Suppressor macrophage treated with lipopolysaccharide for 4 hours (primary cell): Measurements from ENCODE around the gene WASF2.
"Not testable (repeated sequence)": the region's sequence is repeated elsewhere in the genome, so short reads cannot be mapped to it uniquely, and the experiment has no call there.

ENCODE experiments used
- DNase-seq: peaks from one replicate; pipeline ENCODE4 v3.0.0-alpha.2; 2020

The WASF2 gene

DNA sequence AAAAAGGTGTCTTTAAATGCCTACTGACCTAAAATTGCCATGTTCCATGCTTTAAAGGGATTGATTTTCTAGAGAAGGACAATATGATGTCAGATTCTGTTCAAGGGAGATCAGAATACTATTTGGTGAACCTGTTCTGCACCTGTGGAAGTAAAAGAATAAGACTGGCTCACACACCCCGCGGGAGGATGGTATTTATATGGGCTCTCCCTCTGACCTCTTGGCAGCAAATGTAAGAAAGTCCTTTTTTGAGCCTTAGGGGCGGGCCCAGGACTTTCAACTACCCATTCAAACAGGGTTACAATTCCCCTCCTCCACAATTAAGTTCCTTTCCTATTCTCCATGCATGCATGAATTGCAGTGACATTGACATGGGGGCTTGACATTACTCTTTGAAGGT is 42.1 kb downstream of the WASF2 start:
- DNase-seq: no peak

DNA sequence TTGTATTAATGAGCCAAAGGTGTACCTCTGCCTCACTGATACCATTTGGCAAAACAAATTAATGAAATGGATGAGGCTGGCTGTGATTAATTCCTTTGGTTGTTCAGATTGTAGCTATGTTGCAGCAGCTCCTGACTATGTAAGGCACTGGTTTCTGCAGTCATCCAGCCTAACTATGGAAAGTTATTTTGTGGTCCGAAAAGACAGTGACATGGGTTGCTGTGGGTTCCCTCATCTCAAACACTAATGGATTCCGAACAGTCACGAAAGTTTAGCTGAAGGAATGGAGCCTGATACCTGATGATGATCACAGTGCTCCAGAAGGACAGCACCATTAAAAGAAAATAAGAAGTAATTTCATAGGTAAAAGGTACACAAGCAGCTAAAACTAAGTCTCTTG is 42.6 kb downstream of the WASF2 start:
- no peak for DNase-seq

DNA sequence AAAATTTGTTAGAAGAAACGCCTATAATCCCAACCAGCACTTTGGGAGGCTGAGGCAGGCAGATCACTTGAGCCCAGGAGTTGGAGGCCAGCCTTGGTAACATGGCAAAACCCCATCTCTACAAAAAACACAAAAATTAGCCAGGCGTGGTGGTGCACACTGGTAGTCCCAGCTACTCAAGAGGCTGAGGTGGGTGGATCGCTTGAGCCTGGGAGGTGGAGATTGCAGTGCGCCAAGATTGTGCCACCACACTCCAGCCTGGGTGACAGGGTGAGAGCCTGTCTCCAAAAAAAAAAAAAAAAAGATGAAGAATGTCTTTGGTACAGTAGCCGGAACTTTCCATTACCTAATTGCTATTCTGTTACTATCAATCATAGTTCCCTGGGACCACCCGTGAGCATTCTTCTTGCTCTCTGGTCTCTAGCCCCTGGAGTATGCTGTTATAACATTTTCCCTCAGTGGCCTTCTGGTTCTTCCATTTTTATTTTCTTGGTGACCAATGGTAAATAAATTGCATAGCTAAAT is 43.4 kb downstream of the WASF2 start:
- no peak for DNase-seq

DNA sequence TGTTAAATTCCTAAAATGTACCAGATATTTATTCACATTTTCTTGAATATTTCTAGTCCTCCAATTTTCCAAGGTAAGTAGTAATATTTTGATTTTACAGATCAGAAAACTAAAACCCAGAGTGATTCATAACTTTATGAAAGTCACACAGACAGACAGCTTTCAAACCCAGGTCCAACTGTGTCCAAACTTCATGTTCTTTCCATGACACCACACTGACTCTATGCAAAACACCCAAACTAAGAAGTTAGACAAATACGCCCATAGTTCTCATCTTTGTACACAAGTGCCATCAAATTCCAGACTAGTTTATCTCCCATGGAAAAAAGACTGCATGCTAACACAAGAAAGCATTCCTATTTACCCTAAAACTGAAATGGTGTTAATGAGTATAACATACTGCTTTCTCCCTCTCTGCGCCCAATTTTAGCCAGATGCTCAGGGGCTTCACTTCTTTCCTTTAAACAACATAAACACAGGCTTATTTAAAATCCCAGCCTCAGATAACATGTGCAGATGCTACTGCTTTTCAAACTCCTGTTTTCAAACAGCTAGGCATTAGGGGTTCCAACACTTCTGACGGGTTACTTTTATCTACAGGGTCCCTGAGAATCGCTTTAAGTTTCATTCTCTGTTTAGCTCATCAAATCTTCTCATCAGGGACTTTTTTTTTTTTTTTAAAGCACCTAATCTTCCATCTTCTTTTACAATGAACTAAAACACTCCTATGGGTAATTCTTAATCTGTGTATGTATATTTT is 44.6 kb downstream of the WASF2 start:
- no peak for DNase-seq

DNA sequence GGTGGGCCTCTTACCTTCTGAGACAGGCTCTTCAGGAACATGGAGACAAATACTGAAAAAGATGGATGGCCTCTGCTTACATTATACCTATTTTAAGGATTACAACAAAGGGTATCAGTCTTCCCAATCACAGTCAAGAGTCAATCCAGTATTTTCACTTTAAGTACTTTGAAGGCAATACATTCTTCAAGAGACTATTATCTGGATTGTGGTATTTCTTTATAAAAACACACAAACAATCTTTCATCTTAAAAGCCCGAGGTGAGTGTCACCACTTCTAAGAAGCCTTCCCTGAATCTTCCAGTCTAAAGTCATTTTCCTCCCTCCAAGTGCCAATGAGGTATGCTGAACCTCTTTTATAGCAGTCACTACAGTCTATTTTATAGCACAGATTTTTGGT is 45.3 kb downstream of the WASF2 start:
- no peak for DNase-seq

DNA sequence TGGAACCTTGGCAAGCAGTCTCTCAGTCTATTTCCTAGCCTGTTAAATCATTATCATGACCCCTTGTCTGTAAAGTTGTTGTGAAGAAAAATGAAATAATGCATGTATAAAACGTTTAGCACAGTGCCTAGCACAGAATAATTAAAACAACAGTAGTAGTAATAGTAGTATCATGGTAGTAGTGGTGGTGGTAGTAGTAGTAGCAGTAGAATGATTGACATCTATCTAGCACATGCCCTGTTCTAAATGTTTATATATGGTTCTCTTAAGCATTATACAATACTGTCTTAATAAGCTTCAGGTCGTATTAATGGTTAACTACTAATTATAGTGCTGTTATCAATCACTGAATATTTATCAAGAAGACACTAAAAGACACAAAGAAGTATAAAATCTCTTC is 50.8 kb downstream of the WASF2 start:
- DNase-seq: no peak

DNA sequence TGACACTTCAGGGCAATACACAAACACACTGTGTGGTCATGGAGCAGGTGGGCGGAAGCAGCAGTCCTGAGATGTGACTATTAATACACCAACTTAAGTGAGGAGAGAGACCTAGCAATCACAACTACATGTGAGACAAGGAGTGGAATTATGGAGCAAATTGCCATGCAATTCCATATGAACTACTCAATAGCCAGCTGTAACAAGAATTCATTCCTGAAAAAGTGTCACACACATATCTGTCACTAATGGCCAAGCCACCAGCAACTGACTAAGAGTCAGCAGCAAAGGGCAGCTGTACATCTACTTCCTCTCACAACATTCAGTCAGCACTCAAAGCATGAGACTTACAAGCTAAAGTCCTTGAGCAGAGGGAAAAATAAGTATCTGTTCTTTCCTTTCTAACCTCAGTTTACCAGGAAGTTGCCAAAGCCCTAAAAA is 51.3 kb downstream of the WASF2 start:
- peak; percentile 83 for DNase-seq

DNA sequence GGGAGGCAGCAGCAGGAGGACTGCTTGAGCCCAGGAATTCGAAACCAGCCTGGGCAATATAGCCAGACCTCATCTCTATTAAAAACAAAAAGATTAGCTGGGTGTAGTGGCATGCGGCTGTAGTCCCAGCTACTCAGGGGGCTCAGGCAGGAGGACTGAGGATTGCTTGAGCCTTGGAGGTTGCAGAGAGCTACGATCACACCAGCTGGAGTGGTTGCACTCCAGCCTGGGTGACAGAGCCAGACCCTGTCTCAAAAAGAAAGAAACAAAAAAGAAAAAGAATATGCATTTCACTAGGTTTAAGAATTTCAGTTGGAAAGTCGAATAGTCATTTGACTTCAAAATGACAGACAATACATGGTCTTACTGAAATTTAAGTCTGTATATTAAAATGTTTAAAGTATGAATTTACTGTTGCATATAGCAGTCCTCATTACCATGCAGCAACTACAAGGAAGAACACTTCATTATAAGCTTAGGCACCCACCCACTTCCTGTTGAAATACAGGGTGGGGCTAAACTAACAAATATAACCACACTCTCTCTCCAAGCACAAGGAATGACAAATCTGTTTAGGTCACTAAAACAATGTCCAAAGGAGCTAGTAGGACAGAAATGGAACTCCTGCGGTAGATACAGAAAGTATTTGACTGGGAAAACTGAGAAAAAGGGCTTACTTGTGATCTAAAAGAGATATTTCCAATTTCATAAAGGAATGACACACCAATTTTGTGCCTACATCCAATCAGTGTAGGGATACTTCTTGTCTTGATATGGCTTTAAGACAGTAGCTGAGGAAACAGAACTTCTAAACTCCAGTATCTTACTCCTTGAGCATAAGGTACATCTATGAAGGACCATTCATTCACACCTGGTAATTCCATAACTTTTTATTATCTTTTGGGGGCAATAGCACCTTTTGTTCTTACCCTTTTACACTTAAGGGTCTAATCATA is 53.5 kb downstream of the WASF2 start:
- peak; percentile 92 for DNase-seq

DNA sequence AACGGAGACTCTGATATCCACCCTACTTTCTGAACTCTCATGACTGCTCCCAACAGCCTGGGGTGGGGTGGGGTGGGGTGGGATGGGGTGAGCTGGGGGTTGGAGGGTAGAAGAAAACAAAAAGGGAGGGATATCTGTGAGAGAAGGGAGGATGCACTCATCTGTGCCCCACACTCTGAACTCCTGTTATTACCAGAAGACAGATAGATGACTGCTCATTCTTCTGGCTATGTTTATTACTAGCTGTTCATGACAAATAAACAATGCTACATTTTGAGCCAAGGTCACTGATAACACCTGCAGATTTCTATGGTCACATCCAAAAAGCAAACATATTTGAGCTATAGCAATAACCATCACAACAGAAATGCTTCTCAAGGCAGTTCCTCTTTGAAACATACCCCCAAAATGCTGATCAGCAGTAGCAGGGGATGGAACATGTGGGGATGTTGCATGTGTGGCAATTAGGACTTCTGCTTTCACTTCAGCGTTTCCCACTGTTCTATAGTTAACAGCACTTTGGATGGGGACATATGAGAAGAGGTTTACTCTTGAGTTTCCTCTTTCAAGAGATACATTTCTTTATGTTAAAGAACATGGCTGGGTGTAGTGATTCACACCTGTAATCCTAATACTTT is 54.3 kb downstream of the WASF2 start:
- peak; percentile 93 for DNase-seq

DNA sequence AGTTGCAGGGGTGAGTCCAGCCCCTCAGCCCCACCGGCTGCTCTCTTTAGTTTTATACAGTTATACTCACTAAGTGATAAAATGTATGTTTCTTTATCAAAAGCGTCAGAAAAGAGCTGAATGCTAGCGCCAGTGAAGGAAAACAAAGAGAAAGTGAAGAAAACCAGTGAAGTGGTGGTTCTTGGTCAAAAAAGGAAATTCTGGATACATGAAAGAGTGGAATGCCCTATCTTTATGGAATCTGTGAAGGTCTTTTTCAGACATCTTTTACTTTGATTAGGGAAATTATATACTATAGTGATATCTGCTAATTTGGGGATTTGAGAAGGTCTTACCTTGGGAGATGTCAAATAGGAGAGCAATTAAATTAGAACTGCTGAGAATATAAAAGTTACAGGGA is 56.3 kb downstream of the WASF2 start:
- no peak for DNase-seq

DNA sequence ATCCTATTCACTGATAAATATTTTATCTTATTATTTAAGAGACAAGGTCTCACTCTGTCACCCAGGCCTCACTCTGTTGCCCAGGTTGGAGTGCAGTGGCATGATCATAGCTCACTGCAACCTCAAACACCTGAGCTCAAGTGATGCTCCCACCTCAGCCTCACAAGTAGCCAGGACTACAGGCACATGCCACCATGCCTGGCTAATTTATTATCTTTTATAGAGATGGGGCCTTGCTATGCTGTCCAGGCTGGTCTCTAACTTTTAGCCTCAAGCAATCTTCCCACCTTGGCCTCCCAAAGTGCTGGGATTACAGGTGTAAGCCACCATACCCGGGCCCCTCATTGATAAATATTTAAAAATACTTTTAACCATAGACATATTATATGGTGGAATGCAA is 57.2 kb downstream of the WASF2 start:
- DNase-seq: not testable (repeated sequence)

DNA sequence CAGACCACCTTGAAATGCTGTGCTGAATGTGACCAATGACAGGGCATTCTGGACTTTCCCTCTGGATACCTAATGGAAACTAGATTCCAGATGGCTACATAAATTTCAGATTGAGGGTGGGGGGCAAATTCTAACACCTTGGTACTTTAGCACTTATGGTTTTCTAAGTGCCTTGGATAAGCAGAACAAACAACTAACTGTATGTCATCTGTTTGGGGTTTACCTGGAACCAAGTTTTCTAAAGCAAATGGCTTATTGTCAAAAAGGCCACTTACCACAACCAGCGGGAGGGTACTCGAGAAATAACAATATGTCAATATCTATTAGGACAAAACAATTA is 58.4 kb downstream of the WASF2 start:
- DNase-seq: no peak

DNA sequence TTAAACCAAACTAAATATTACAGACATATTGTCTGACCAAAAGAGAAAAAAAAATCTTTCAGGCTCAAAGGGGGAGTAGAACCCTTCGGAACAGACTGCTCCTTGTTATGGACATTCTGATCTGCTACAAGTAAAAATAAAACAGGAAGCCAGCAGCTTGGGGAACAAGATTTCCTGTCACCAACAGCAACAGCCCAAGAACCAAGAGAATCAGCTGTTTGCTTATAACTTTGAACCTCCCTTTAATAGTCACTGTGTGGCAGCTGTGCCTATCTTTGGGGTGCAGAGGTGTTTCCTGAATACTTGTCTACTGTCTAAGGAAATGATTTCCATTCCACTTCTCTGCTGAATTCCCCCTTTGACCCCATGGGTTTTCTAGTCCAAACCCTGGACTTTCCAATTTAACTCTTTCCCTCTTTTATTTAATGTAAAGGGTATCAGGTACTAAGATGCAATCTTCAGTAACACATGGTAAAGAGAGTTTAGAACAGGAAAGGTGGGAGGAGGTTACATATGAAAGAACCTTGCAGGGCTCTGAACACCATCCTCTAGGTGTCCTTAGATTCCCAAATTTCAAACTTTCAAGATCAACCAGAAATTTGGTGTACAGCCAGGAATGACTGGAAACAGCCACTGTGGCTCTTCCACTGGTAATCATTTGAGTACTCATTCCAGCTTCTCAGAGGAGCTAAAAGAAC is 58.9 kb downstream of the WASF2 start:
- peak; percentile 58 for DNase-seq

DNA sequence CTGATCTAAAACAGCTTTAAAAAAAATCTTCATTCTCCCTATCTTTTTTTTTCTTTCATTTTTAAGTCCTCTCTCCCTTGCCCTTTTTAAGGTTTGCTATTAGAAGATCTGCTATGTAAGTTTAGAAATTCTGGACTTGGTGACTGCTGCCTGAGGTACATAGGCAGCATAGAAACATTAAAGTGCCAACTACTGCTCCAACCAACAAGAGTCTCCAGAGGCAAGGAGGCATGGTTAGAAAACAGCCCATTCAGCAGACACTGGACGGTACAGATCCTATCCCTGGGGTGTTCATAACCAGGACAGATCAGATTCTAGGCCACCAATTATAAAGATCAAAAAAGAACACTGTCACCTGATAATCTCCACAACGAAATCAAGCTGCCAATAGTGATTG is 60.9 kb downstream of the WASF2 start:
- DNase-seq: no peak

DNA sequence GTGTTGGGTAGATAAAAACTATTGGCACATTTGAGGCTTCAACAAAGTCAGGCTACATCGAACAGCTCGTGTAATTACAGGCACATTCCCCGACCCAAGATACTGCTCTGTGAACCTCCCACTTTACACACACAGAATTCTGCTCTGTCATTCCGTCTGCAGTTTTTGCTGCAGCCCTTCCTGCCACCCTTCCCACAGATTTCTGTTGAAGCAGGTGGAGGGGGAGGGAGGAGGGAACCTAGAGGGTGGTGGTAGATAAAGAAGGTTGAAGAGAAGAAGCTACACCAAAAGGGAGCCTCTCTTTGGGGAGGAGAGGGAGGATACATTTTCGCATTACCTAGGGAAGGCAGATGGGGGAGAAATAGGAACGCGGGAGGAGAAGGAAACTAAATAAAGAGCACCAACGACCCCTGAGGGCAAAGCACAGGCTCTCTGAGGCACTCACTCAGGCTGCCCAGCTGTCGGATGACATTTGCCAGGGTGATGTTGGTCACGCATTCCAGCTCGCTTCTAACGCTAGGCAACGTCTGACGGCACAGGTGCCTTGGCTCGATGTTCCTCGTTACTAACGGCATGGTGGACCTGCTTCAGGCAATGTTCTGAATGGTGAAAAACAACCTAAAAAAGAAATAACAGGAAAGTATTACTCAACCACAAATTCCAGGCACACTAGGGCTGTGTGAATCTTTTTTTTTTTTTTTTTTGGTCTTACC is 61.5 kb downstream of the WASF2 start:
- DNase-seq: no peak

DNA sequence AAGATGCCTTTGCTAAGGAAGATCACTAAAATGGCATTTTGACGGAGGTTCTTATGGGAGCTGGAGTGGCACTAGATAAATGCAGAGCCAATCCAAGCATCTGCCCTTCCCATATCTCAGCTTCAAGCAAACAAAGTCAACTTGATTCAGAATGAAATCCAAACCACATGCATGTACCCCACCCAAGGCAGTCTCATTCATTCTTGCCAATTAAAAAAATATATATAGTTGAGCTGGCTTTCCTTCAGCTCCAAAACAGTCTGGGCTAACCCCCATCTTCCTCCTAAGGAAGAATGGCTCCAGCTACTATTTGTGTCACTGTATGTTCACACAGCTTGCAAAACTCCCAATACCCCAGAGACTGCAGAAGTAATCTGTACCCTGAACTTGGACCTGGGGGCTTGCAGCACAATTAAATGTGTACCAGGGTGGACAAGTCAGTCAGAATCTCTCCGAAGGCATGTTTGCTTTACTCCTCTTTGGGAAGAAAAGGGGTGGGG is 62.1 kb downstream of the WASF2 start:
- DNase-seq: no peak

DNA sequence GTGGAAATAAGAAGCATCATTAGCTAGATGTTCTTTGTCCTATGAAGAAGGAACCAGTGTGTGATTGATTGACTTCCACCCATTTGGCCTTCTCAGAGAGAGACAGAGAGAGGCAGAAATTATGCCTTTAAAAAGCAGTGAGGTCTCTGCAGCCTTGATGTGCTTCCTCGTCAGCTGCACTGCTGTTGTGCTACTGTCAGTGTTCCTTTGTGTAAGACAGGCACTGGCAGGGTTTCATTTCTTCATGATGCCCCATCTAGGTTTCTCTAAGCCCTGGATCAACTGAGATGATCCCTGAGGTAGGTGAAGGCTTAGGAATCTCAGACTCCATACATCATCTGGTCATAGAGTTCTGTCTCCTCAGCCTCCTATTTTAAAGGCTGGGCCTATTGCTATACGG is 62.6 kb downstream of the WASF2 start:
- DNase-seq: peak; percentile 41

DNA sequence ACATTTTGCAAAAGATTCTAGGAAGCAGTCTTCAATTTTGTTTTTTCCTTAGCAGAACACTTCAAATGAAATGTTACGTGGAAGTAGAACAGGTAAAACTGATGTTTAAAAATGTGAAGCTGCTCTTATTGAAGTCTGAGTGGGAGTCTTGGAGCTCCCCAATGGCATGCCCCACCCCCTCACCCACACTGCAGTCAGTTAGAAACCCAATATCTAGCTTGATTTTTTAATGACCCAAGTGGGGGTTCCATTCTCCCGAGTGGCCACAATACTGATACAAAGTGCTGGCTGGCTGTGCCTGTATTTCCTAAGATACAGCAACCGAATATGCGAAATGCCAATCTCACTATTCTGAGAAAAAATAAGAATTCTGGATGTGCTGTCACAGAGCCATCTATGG is 66.3 kb downstream of the WASF2 start:
- no peak for DNase-seq

DNA sequence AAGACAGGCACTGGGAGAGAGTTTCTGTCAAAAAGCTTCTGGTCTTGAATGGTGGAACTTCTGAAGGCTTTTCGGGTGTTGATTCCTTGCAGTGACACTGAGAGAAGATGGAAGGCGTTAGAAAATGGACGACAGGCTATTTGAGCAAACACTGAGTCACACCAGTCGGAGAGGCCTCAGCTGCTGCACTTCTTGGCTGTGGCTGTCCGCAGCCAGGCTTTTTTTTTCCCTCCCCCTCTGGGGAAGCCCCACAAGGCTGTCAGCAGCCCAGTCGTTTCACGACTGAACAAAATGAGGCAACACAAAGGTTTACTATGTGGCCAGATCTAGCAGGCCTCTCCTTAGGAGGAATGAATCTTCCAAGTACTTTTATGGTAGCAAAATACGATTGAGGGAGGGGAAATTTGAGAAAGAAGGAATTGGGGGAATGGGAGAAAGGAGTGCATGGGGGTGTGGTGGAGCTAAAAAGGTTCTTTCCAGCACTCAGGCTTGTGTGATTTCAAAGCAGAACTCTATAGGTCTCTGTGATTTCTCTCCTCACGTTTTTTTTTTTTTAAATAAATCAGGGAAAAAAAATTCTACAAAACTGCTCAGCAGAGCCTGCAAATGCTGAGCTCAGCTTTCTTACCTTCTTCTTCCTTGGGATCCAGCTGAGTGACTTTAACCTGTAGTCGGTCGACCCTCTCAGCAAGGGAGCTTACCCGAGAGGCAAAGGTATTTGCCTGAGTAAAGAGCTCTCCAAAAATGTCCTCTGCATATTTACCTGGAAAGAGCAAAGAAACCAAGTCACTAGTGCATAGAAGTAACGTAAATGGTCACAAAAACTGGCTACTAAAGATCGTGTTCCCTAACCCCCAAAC is 71.4 kb downstream of the WASF2 start:
- peak; percentile 60 for DNase-seq

DNA sequence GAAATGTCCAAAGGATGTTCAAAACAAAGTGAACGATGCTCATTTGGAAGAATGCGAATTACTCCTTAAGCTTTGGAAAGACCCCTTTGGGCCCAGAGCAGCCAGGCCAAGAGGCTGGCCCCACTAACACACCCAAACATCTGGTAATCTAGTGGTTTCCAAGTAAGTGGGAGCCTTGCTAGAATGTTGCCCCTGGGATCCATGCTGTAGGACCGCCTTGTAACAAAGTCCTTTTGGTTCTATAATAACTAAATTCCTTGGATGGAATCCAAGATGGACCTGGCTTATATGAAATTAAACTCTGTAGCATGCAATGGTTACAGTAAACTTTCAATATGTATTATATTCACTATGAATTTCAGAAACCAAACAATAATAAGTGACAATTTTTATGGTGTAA is 72.3 kb downstream of the WASF2 start:
- DNase-seq: no peak
